Liver (tissue), 9 donors: ENCODE measurements around the gene DHRS3. TPM values are rescaled to one million over a fixed set of nuclear protein-coding genes. Genes with fewer than 3 reads are reported as not detected.

ENCODE experiments used
- DNase-seq: peaks from one replicate; pipeline ENCODE4 v3.0.0-alpha.2; 2017; ENCODE audit warnings: low spot score
- H3K27ac ChIP-seq, 2 donors: one replicate each; pipeline ENCODE4 v1.7.0; 2013; ENCODE audit warnings: inconsistent platforms in 2 of 2, low read length in 2 of 2, control low read depth in 1 of 2, low read depth in 1 of 2, mild to moderate bottlenecking in 1 of 2
- H3K27me3 ChIP-seq, 4 donors: one replicate each; pipeline versions ENCODE4 v1.6.1 to v1.7.0; 2013; ENCODE audit warnings: low read length in 3 of 4, inconsistent platforms in 1 of 4, mild to moderate bottlenecking in 1 of 4, moderate library complexity in 1 of 4; ENCODE audit not compliant: control insufficient read depth in 4 of 4, insufficient read depth in 4 of 4
- H3K36me3 ChIP-seq, 4 donors: one replicate each; pipeline versions ENCODE4 v1.6.1 to v1.7.0; 2013; ENCODE audit warnings: low read length in 3 of 4, mild to moderate bottlenecking in 3 of 4, low read depth in 1 of 4, moderate library complexity in 1 of 4; ENCODE audit not compliant: control insufficient read depth in 4 of 4, insufficient read depth in 3 of 4
- H3K4me1 ChIP-seq, 4 donors: one replicate each; pipeline versions ENCODE4 v1.6.1 to v1.7.0; 2013; ENCODE audit warnings: low read length in 3 of 4, mild to moderate bottlenecking in 3 of 4, moderate library complexity in 1 of 4; ENCODE audit not compliant: control insufficient read depth in 4 of 4, insufficient read depth in 4 of 4
- H3K4me3 ChIP-seq, 3 donors: one replicate each; pipeline versions ENCODE4 v1.6.1 to v1.7.0; 2013; ENCODE audit warnings: low read length in 3 of 3, control low read depth in 1 of 3, low read depth in 1 of 3, mild to moderate bottlenecking in 1 of 3
- H3K9ac ChIP-seq, 2 donors: one replicate each; pipeline ENCODE4 v1.7.0; 2013; ENCODE audit warnings: low read length in 2 of 2, mild to moderate bottlenecking in 2 of 2, moderate library complexity in 2 of 2, control low read depth in 1 of 2, low read depth in 1 of 2
- H3K9me3 ChIP-seq, 4 donors: one replicate each; pipeline versions ENCODE4 v1.6.1 to v1.7.0; 2013; ENCODE audit warnings: low read length in 3 of 4; ENCODE audit not compliant: control insufficient read depth in 4 of 4
- GABPA ChIP-seq, 2 donors: IDR thresholded peaks in 1 of 2; conservative IDR thresholded peaks in 1 of 2; 2 replicates each; pipeline ENCODE4 v1.6.1; 2016; ENCODE audit warnings: antibody characterized with exemption in 2 of 2, mild to moderate bottlenecking in 1 of 2, moderate library complexity in 1 of 2
- HNF4A ChIP-seq, 2 donors: conservative IDR thresholded peaks; 2 replicates each; pipeline ENCODE4 v1.6.1; 2016; ENCODE audit warnings: antibody characterized with exemption in 2 of 2, mild to moderate bottlenecking in 2 of 2
- NR2F2 ChIP-seq: IDR thresholded peaks from 2 replicates; pipeline ENCODE4 v1.6.1; 2016; ENCODE audit warnings: antibody characterized with exemption
- RXRA ChIP-seq, 2 donors: IDR thresholded peaks; 2 replicates each; pipeline ENCODE4 v1.6.1; 2017 to 2018; ENCODE audit warnings: antibody characterized with exemption in 2 of 2, mild to moderate bottlenecking in 1 of 2
- TAF1 ChIP-seq: conservative IDR thresholded peaks from 2 replicates; pipeline ENCODE4 v1.6.1; 2016; ENCODE audit warnings: antibody characterized with exemption, mild to moderate bottlenecking
- YY1 ChIP-seq: IDR thresholded peaks from 2 replicates; pipeline ENCODE4 v1.6.1; 2016; ENCODE audit warnings: antibody characterized with exemption, mild to moderate bottlenecking
- WGBS: extraction: QIAGEN DNeasy Blood & Tissue Kit; methylation state at CpG from one replicate; pipeline ENCODE4 v1.1.7; 2013; 5-methylcytosine and 5-hydroxymethylcytosine counted together
- polyA plus RNA-seq, 2 donors: library from polyadenylated mRNA; stranded (reverse) in 1 of 2; unstranded in 1 of 2; fragments of 200-250 nt in 1 of 2; fragments of >200 nt in 1 of 2; fragmentation: Nextera tagmentation in 1 of 2; extraction: Ambion mirVana in 1 of 2; gene quantifications; one replicate each; pipeline versions ENCODE4 v1.2.1 to v1.2.3, GENCODE V29; 2013 to 2015
- total RNA-seq, 2 donors: library from RNA; depleted of rRNA; stranded (reverse); fragments of >200 nt; gene quantifications; one replicate each; pipeline ENCODE4 v1.2.3, GENCODE V29; 2014
- TF ChIP-seq, protein P1 (sequence below): fragments of 150-350 bp; IDR thresholded peaks from 2 replicates; pipeline ENCODE4 v1.5.1; 2017; ENCODE audit warnings: improper control_type of control experiment, low read depth, low read length; ENCODE audit not compliant: missing input control
- TF ChIP-seq, protein P2 (sequence below): IDR thresholded peaks from 2 replicates; pipeline ENCODE4 v1.6.1; 2016; ENCODE audit warnings: antibody characterized with exemption
- TF ChIP-seq, protein P3 (sequence below): IDR thresholded peaks from 2 replicates; pipeline ENCODE4 v1.6.1; 2016; ENCODE audit warnings: antibody characterized with exemption
- donor health status: healthy.
- donor health status: healthy.
- donor health status: healthy.
- donor health status: healthy.
- donor health status: healthy.

Gene DHRS3
- total and polyA plus RNA-seq, 4 donors, result 62.6 to 185 (median 158) TPM

DNA sequence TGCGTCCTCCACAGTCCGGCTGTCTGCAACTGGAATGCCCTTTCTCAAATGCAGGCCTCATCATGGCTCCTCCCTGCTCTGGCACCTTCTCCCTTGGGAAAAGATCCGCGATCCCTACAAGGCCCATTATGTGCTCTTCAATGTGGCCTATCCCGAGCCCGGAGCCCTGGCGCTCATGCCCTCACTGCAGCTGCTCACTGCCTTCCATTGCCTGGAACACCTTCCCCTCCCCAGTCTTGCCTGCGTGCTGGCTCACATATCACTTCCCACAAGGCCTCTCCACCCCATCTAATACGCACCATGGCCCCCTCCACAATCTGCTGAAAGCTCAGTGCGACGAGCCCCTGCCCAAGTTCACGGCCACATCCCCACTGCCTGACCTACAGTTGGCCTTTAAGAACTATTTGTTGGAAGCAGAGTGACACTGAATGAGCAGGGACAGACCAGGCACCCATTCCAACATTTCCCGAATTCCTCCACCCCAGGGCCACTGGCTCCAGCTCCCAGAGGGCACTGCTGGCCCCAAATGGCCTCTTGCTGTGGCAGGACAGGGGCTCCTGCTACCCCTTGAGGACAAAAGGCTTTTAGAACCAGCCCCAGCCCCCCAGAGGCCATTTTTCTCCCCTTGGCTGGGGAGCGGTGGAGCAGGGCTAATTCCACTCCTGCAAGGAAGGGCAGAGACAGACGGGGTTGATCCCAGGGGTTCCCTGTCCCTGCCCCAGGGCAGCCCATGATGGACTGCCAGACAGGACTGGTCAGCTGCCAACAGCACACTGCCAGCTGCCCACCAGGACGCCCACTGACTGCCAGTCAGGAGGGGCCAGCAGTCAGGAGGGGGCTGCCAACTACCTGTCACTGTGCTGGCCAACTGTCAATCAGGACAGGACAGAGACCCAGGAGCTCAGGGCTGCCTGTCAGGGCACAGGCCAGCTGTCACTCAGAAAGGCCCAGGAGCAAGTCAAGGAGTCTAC is 64.8 kb downstream of the DHRS3 start:
- TF ChIP-seq NR2F2 (peak; percentile 75), GABPA (IDR thresholded peaks at IDR 0.05 in 1 of 2, conservative IDR thresholded peaks at IDR 0.05 in 1 of 2) (no peak), RXRA (IDR thresholded peaks at IDR 0.05) (peak; percentile 42 to 64)
- Histone ChIP-seq H3K27me3 (no peaks in the 10 kb centered on the region), H3K4me1 (peaks cover 0 to 8% (median 0%) of the 10 kb centered on the region in 4 donors), H3K36me3 (no peaks in the 10 kb centered on the region), H3K9me3 (no peaks in the 10 kb centered on the region), H3K9ac (no peak overlapping the region), H3K27ac (no peak overlapping the region), H3K4me3 (no peak overlapping the region)
- WGBS, result 90% methylated on average over 16 of the region's 16 CpGs
- no peak for DNase-seq

DNA sequence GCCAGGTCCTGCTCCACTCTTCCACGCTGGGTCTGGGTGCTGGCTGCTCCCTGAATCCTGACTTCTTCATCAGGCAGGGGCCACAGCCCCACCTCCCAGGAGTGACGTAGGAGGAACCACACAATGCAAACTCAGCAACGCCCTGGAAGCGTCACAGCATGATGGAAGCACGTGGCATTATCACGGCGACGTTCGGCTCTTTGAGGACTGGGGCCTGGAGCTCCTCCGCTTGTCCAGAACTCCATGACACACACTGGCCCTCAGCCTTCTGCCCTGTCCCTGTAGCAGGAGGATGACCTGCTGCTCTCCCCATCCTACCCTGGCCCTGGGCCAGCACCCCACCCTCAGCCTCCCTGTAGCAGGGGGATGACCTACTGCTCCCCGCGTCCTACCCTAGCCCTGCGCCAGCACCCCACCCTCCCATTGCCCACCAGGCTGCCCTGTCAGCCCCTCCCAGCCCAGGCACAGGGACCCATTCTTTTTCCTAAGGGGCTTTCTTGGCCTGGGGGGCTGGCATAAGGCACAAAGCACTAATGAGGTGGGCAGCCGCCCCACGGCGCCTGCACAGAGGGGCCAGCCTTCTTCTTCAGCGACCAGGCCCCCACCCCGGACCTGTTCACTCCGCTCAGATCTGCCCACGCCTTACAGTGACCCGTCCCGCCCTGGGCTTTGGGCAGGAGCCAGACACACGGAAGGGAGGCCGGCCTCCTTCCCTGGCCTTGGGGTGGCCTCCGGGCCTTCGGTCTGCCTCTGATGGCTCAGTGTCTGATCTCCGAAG is 65.7 kb downstream of the DHRS3 start:
- 94% methylated on average over 27 of the region's 27 CpGs for WGBS
- Histone ChIP-seq H3K27ac (no peak overlapping the region), H3K9ac (no peak overlapping the region)

More for the DNA sequence above, 65.7 kb downstream of the DHRS3 start:
- H3K4me3 ChIP-seq, result no peak overlapping the region
- no peaks in the 10 kb centered on the region for H3K27me3 ChIP-seq
- TF ChIP-seq TAF1 (no peak), YY1 (no peak), GABPA (IDR thresholded peaks at IDR 0.05 in 1 of 2, conservative IDR thresholded peaks at IDR 0.05 in 1 of 2) (no peak), HNF4A (conservative IDR thresholded peaks at IDR 0.05) (no peak)
- TF ChIP-seq, protein P1, sequence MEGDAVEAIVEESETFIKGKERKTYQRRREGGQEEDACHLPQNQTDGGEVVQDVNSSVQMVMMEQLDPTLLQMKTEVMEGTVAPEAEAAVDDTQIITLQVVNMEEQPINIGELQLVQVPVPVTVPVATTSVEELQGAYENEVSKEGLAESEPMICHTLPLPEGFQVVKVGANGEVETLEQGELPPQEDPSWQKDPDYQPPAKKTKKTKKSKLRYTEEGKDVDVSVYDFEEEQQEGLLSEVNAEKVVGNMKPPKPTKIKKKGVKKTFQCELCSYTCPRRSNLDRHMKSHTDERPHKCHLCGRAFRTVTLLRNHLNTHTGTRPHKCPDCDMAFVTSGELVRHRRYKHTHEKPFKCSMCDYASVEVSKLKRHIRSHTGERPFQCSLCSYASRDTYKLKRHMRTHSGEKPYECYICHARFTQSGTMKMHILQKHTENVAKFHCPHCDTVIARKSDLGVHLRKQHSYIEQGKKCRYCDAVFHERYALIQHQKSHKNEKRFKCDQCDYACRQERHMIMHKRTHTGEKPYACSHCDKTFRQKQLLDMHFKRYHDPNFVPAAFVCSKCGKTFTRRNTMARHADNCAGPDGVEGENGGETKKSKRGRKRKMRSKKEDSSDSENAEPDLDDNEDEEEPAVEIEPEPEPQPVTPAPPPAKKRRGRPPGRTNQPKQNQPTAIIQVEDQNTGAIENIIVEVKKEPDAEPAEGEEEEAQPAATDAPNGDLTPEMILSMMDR, result no peak
- TF ChIP-seq, protein P2, sequence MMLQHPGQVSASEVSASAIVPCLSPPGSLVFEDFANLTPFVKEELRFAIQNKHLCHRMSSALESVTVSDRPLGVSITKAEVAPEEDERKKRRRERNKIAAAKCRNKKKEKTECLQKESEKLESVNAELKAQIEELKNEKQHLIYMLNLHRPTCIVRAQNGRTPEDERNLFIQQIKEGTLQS, result no peak
- TF ChIP-seq, protein P3, sequence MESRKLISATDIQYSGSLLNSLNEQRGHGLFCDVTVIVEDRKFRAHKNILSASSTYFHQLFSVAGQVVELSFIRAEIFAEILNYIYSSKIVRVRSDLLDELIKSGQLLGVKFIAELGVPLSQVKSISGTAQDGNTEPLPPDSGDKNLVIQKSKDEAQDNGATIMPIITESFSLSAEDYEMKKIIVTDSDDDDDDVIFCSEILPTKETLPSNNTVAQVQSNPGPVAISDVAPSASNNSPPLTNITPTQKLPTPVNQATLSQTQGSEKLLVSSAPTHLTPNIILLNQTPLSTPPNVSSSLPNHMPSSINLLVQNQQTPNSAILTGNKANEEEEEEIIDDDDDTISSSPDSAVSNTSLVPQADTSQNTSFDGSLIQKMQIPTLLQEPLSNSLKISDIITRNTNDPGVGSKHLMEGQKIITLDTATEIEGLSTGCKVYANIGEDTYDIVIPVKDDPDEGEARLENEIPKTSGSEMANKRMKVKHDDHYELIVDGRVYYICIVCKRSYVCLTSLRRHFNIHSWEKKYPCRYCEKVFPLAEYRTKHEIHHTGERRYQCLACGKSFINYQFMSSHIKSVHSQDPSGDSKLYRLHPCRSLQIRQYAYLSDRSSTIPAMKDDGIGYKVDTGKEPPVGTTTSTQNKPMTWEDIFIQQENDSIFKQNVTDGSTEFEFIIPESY, result no peak
- H3K36me3 ChIP-seq, result no peaks in the 10 kb centered on the region
- no peak for DNase-seq
- H3K4me1 ChIP-seq, result peaks cover 0 to 8% (median 0%) of the 10 kb centered on the region in 4 donors
- no peaks in the 10 kb centered on the region for H3K9me3 ChIP-seq
